GM23248 (cell line): ENCODE results near the gene PRXL2A.

Experiments used
- EZH2 ChIP-seq: fragments of 200-600 bp; sonication (generic); IDR thresholded peaks from 2 replicates; pipeline ENCODE4 v1.6.1; 2018; ENCODE audit warnings: antibody characterized with exemption, mild to moderate bottlenecking; ENCODE audit not compliant: insufficient read depth, poor library complexity, severe bottlenecking
- EZH2phosphoT487 ChIP-seq: fragments of 200-600 bp; sonication (generic); IDR thresholded peaks from 2 replicates; pipeline ENCODE4 v1.6.1; 2018; ENCODE audit warnings: antibody characterized with exemption, moderate library complexity, mild to moderate bottlenecking, low read depth; ENCODE audit not compliant: insufficient read depth

- TF ChIP-seq EZH2phosphoT487 (no peak), EZH2 (no peak)
Observed at GRCh38 chr10:80480852-80481251, 72.5 kb downstream of the PRXL2A start.
